ENCODE data around the gene ALG1. TPM values are rescaled to one million over a fixed set of nuclear protein-coding genes. Genes with fewer than 3 reads are reported as not detected.

The ALG1 gene
- total and polyA plus RNA-seq, 2 of the 13 experiments (the other 11 are each of a cell fraction or from before 2014, with no cell fraction given) = 43.3 to 75.6 TPM

DNA sequence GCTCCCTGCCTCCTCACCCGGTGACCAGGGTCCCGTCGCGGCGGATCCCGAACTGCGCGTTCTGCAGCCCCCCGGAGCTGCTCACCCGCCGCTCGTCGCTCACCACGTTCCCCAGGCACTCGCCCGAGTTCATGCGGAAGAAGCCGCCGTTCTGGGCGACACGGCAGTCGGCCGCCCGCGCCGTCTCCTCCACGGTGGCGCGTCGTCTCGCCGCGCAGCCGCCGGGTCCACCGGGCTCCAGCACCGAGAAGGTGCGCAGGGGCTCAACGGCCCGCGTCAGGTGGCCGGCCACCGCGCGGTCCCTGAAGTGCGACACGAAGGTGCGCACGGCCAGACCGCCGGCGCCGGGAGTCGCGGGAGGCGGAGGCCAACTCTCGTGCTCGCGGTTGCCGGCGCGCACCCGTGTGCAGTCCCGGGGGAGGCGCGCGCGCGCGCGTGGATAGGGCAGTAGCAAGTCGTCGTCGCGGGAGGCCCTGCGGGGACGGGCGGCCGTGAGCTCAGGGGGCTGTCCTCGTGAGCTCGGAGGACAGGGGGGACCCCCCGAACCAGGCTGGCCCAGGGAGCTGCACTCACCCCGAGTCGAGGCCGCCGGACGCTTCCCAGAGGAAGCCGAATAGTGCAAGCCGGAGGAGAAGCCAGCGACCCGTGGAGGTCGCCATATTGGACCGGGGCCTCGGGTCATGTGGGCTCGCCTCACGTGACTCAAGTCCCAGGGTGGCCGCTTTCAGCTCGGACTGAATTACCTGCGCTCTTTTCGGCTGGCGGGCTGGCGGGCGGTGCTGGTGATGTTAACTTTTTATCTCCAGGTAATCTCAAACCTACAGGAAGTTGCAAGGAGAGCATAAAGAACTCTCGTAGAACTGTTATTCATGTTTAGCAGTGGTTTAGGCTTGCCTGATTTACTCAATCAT lies 38.1 kb upstream of the ALG1 start, which contains the start of gene NAGPA (continued):
- TF ChIP-seq, protein P1, sequence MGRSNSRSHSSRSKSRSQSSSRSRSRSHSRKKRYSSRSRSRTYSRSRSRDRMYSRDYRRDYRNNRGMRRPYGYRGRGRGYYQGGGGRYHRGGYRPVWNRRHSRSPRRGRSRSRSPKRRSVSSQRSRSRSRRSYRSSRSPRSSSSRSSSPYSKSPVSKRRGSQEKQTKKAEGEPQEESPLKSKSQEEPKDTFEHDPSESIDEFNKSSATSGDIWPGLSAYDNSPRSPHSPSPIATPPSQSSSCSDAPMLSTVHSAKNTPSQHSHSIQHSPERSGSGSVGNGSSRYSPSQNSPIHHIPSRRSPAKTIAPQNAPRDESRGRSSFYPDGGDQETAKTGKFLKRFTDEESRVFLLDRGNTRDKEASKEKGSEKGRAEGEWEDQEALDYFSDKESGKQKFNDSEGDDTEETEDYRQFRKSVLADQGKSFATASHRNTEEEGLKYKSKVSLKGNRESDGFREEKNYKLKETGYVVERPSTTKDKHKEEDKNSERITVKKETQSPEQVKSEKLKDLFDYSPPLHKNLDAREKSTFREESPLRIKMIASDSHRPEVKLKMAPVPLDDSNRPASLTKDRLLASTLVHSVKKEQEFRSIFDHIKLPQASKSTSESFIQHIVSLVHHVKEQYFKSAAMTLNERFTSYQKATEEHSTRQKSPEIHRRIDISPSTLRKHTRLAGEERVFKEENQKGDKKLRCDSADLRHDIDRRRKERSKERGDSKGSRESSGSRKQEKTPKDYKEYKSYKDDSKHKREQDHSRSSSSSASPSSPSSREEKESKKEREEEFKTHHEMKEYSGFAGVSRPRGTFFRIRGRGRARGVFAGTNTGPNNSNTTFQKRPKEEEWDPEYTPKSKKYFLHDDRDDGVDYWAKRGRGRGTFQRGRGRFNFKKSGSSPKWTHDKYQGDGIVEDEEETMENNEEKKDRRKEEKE (IDR thresholded peaks at IDR 0.05) = no peak
- TF ChIP-seq ONECUT2 (CRISPR knock-in tag; IDR thresholded peaks at IDR 0.05) (peak; percentile 31; the same call in 1 of the 2 replicates), SRSF4 (IDR thresholded peaks at IDR 0.05; ENCODE audit: low read depth, low read length, poor library complexity, severe bottlenecking) (no peak), ZNF296 (CRISPR knock-in tag; conservative IDR thresholded peaks at IDR 0.05) (no peak; the same call in 1 of the 2 replicates), MBD4 (IDR thresholded peaks at IDR 0.05; ENCODE audit: borderline replicate concordance, low read length) (no peak), ZNF605 (CRISPR knock-in tag; IDR thresholded peaks at IDR 0.05) (peak; percentile 95), ZNF20 (CRISPR knock-in tag; IDR thresholded peaks at IDR 0.05) (peak; percentile 55; the same call in 1 of the 2 replicates), HOXD1 (CRISPR knock-in tag; IDR thresholded peaks at IDR 0.05) (peak; percentile 93), ELF4 (CRISPR knock-in tag; IDR thresholded peaks at IDR 0.05; ENCODE audit: borderline replicate concordance) (no peak), SALL1 (CRISPR knock-in tag; IDR thresholded peaks at IDR 0.05) (peak; percentile 94), RFX1 (IDR thresholded peaks at IDR 0.05) (no peak), U2AF2 (IDR thresholded peaks at IDR 0.05; ENCODE audit: low read depth, low read length) (0 out of 2 replicates have a peak, but pooled peaks have one; percentile 70)
- TF ChIP-seq, protein P2, sequence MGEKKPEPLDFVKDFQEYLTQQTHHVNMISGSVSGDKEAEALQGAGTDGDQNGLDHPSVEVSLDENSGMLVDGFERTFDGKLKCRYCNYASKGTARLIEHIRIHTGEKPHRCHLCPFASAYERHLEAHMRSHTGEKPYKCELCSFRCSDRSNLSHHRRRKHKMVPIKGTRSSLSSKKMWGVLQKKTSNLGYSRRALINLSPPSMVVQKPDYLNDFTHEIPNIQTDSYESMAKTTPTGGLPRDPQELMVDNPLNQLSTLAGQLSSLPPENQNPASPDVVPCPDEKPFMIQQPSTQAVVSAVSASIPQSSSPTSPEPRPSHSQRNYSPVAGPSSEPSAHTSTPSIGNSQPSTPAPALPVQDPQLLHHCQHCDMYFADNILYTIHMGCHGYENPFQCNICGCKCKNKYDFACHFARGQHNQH (CRISPR knock-in tag; IDR thresholded peaks at IDR 0.05) = peak; percentile 97; the same call in 1 of the 2 replicates
- TF ChIP-seq, protein P3, sequence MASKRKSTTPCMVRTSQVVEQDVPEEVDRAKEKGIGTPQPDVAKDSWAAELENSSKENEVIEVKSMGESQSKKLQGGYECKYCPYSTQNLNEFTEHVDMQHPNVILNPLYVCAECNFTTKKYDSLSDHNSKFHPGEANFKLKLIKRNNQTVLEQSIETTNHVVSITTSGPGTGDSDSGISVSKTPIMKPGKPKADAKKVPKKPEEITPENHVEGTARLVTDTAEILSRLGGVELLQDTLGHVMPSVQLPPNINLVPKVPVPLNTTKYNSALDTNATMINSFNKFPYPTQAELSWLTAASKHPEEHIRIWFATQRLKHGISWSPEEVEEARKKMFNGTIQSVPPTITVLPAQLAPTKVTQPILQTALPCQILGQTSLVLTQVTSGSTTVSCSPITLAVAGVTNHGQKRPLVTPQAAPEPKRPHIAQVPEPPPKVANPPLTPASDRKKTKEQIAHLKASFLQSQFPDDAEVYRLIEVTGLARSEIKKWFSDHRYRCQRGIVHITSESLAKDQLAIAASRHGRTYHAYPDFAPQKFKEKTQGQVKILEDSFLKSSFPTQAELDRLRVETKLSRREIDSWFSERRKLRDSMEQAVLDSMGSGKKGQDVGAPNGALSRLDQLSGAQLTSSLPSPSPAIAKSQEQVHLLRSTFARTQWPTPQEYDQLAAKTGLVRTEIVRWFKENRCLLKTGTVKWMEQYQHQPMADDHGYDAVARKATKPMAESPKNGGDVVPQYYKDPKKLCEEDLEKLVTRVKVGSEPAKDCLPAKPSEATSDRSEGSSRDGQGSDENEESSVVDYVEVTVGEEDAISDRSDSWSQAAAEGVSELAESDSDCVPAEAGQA (IDR thresholded peaks at IDR 0.05; ENCODE audit: low read depth) = peak; percentile 19; the same call in 1 of the 2 replicates
- TF ChIP-seq, protein P3 (CRISPR knock-in tag; IDR thresholded peaks at IDR 0.05; ENCODE audit: borderline replicate concordance) = peak; percentile 88
- TF ChIP-seq, protein P4, sequence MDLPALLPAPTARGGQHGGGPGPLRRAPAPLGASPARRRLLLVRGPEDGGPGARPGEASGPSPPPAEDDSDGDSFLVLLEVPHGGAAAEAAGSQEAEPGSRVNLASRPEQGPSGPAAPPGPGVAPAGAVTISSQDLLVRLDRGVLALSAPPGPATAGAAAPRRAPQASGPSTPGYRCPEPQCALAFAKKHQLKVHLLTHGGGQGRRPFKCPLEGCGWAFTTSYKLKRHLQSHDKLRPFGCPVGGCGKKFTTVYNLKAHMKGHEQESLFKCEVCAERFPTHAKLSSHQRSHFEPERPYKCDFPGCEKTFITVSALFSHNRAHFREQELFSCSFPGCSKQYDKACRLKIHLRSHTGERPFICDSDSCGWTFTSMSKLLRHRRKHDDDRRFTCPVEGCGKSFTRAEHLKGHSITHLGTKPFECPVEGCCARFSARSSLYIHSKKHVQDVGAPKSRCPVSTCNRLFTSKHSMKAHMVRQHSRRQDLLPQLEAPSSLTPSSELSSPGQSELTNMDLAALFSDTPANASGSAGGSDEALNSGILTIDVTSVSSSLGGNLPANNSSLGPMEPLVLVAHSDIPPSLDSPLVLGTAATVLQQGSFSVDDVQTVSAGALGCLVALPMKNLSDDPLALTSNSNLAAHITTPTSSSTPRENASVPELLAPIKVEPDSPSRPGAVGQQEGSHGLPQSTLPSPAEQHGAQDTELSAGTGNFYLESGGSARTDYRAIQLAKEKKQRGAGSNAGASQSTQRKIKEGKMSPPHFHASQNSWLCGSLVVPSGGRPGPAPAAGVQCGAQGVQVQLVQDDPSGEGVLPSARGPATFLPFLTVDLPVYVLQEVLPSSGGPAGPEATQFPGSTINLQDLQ (CRISPR knock-in tag; IDR thresholded peaks at IDR 0.05) = peak; percentile 85
